Mucosa of descending colon (tissue), 3 donors: ENCODE data around the gene TRUB2. TPM values are rescaled to one million over a fixed set of nuclear protein-coding genes. Genes with fewer than 3 reads are reported as not detected.
A peak's percentile ranks its signal among the peaks of the same experiment; 100 is the strongest.

Experiments
- ATAC-seq: fragments of 200-7000 bp; cut with Tn5 transposase; one replicate; pipeline ENCODE4 v1.9.1; 2020; ENCODE audit warnings: mild to moderate bottlenecking, moderate library complexity
- DNase-seq, 3 donors: peaks; one replicate each; pipeline ENCODE4 v3.0.0-alpha.2; 2020
- H3K36me3 ChIP-seq: fragments of 200-600 bp; one replicate; pipeline ENCODE4 v1.8.0; 2021; ENCODE audit warnings: low read depth, mild to moderate bottlenecking
- H3K4me1 ChIP-seq: fragments of 200-600 bp; one replicate; pipeline ENCODE4 v1.8.0; 2021; ENCODE audit warnings: low read depth, mild to moderate bottlenecking
- H3K4me3 ChIP-seq: fragments of 200-600 bp; one replicate; pipeline ENCODE4 v1.8.0; 2021; ENCODE audit warnings: mild to moderate bottlenecking
- H3K9me3 ChIP-seq: fragments of 200-600 bp; one replicate; pipeline ENCODE4 v1.8.0; 2021; ENCODE audit warnings: mild to moderate bottlenecking
- CTCF ChIP-seq: fragments of 200-600 bp; IDR thresholded peaks from one replicate; pipeline ENCODE4 v1.8.0; 2022; ENCODE audit warnings: antibody characterized with exemption, mild to moderate bottlenecking
- intact Hi-C, 2 donors: fragments of 100-400 bp; cut with DNase I in 1 of 2; cut with micrococcal nuclease in 1 of 2; formaldehyde crosslinking; loops; one replicate each; pipeline versions ENCODE4 v1.11.0 to v1.11.1; 2022; cut with DNase I, micrococcal nuclease
- total RNA-seq, 3 donors: library from RNA; stranded (reverse); fragmentation: NEBNext Ultra II Directional in 2 of 3; extraction: Animal tissue kit (Norgen Biotek cat#: 25700) in 2 of 3; gene quantifications; one replicate each; pipeline versions ENCODE4 v1.2.1 to v1.2.4, GENCODE V29; 2021 to 2023
- donor health status: DM: no; HTN: no; CAD: no; lungs with moderate emphysema.
- donor health status: DM: no; HTN: no; CAD: no.
- donor health status: DM: no; HTN: yes; CAD: no.

Gene TRUB2
- total RNA-seq, 3 donors from 2014 or later = 18.8 to 27.5 (median 24.3) TPM

- Histone ChIP-seq H3K36me3 (no peaks in the 10 kb centered on the region), H3K4me3 (no peak overlapping the region), H3K4me1 (peaks cover 20% of the 10 kb centered on the region), H3K9me3 (no peaks in the 10 kb centered on the region)
- ATAC-seq = no peak
- intact Hi-C loops = no loop called here
- no peak for TF ChIP-seq CTCF
- no peak for DNase-seq
These were observed 46.9 kb upstream of the TRUB2 start for GRCh38 chr9:128369024-128369706.

- no peak overlapping the region for H3K4me3 ChIP-seq
- intact Hi-C loops = no loop called here
- no peak for TF ChIP-seq CTCF
- H3K36me3 ChIP-seq = no peaks in the 10 kb centered on the region
- DNase-seq (no peak), ATAC-seq (no peak)
- H3K9me3 ChIP-seq = no peaks in the 10 kb centered on the region
- H3K4me1 ChIP-seq = peaks cover 20% of the 10 kb centered on the region
These were observed 43.3 kb upstream of the TRUB2 start for GRCh38 chr9:128365525-128365924.

- no peak for ATAC-seq
- no peak for DNase-seq
- Histone ChIP-seq H3K36me3 (no peaks in the 10 kb centered on the region), H3K4me3 (no peak overlapping the region), H3K9me3 (no peaks in the 10 kb centered on the region), H3K4me1 (peaks cover 17% of the 10 kb centered on the region)
- intact Hi-C loops = no loop called here
- no peak for TF ChIP-seq CTCF
These were observed 40.5 kb upstream of the TRUB2 start for GRCh38 chr9:128362774-128363173.

GRCh38 chr9:128361986-128362646 lies 39.9 kb upstream of the TRUB2 start:
- intact Hi-C loops = no loop called here
- TF ChIP-seq CTCF = peak; percentile 76
- Histone ChIP-seq H3K9me3 (no peaks in the 10 kb centered on the region), H3K36me3 (no peaks in the 10 kb centered on the region), H3K4me3 (no peak overlapping the region), H3K4me1 (peaks cover 17% of the 10 kb centered on the region)
- peak; percentile 94 for ATAC-seq
- DNase-seq = peak; percentile 80 to 89 (median 85)

GRCh38 chr9:128361296-128361985 lies 39.2 kb upstream of the TRUB2 start:
- intact Hi-C loops = no loop called here
- TF ChIP-seq CTCF = no peak
- Histone ChIP-seq H3K36me3 (no peaks in the 10 kb centered on the region), H3K4me1 (peaks cover 17% of the 10 kb centered on the region), H3K4me3 (no peak overlapping the region), H3K9me3 (no peaks in the 10 kb centered on the region)
- peak; percentile 42 for ATAC-seq
- DNase-seq = peak in 1 of 3 donors; percentile 49
